ENCODE measurements around the gene HOOK2. TPM values are rescaled to one million over a fixed set of nuclear protein-coding genes. Genes with fewer than 3 reads are reported as not detected.

HOOK2 gene
- total RNA-seq, 1 experiment from 2014 or later, result 96.3 TPM

DNA sequence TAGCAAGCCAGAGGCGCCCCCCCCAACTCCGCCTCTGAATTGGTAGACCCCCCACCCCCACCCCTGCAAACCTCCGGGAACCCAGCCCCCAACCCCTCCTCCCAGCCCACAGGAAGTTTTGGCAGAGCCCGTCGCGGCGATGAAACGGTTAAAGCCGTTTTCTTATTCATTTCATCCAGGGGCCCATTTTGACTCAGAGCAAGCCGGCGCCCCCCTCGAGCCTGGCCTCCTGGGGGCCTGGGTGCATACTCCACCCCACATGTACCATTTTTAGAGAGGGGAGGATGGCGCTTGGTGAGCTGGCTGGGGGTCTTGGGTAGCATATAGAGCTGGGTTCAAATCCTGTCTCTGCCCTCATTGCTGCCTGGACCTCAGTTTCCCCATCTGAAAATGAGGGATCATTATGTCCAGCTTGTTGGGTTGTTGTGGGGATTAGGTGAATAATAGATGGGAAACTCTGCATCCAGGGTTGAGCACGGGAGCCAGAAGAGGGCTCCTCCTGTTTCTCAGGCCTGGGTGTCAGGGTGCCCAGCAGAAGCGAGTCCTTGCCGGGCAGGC is 8.0 kb upstream of the HOOK2 start:
- Histone ChIP-seq H3K9me2 (ENCODE audit: insufficient read depth) (no peaks in the 10 kb centered on the region), H3K4me1 (ENCODE audit: control insufficient read depth in 1 of 2, insufficient read depth in 2 of 2, low read length in 2 of 2) (peaks cover 77 to 90% of the 10 kb centered on the region in 2 experiments), H3K4me3 (replicated peaks in 1 of 2; ENCODE audit: low read depth in 1 of 2, low read length in 2 of 2) (peak overlapping the region; percentile 43 to 58), H4K20me1 (ENCODE audit: insufficient read depth) (no peaks in the 10 kb centered on the region), H3K27me3 (ENCODE audit: insufficient read depth, low read length) (no peaks in the 10 kb centered on the region), H3K9ac (ENCODE audit: low read length) (peak overlapping the region; percentile 69), H3K9me3 (ENCODE audit: control insufficient read depth in 1 of 2, insufficient read depth in 1 of 2, low read depth in 1 of 2, low read length in 2 of 2) (no peaks in the 10 kb centered on the region), H2AFZ (ENCODE audit: low read depth, low read length, poor library complexity, severe bottlenecking) (no peak overlapping the region), H3K4me2 (ENCODE audit: low read length) (peak overlapping the region; percentile 98), H3K27ac (ENCODE audit: low read depth, low read length) (peak overlapping the region; percentile 89), H3K36me3 (ENCODE audit: control insufficient read depth in 1 of 2, insufficient read depth in 2 of 2, low read length in 2 of 2) (no peaks in the 10 kb centered on the region), H3K79me2 (ENCODE audit: insufficient read depth, low read length) (no peaks in the 10 kb centered on the region)
- intact Hi-C loops (cut with micrococcal nuclease), result no loop called here
- no peak for DNase-seq (ENCODE audit: low read depth, low spot score)
- no peak for ATAC-seq
- no TSS peak for BruUV-seq (replicated peaks)
- ChIA-PET RAD21 (ENCODE audit: low non-redundant PET in 1 of 2, low total read pairs in 2 of 2, uncharacterized antibody in 2 of 2, unreplicated experiment in 2 of 2) (interaction anchor here in 1 of 2 experiments (1.3 kb wide), 1 partner anchor 8 kb away, joined by 4 read pairs; the partner anchor contains the start of gene JUNB), POLR2A (interaction anchor here (1.2 to 3.2 kb wide), 3 partner anchors 9 to 87 kb away, joined by 3 to 39 read pairs (median 3); partner anchors contain the start of genes FBXW9 and JUNB), CTCF (interaction anchor here (1.0 to 1.3 kb wide), 4 partner anchors 8 to 26 kb away, joined by 3 to 5 read pairs (median 4); partner anchors contain the start of gene JUNB)
- TF ChIP-seq EGR1 (IDR thresholded peaks at IDR 0.05; ENCODE audit: low read depth) (no peak), RAD21 (IDR thresholded peaks at IDR 0.05; ENCODE audit: low read depth) (no peak), TCF7L2 (IDR thresholded peaks at IDR 0.05; ENCODE audit: borderline replicate concordance, extremely low read depth, insufficient read depth, insufficient read length) (no peak), SIN3A (IDR thresholded peaks at IDR 0.05; ENCODE audit: low read depth) (no peak), ELF1 (IDR thresholded peaks at IDR 0.05; ENCODE audit: borderline replicate concordance, low read depth) (no peak), JUND (IDR thresholded peaks at IDR 0.05) (no peak), EZH2phosphoT487 (IDR thresholded peaks at IDR 0.05; ENCODE audit: borderline replicate concordance) (no peak), POLR2A (IDR thresholded peaks at IDR 0.05; ENCODE audit: borderline replicate concordance, extremely low read depth, insufficient read depth, insufficient read length) (no peak), SRF (IDR thresholded peaks at IDR 0.05; ENCODE audit: low read depth) (no peak), CBX3 (IDR thresholded peaks at IDR 0.05; ENCODE audit: low read depth) (no peak), SP1 (IDR thresholded peaks at IDR 0.05; ENCODE audit: low read depth) (no peak), ZFX (IDR thresholded peaks at IDR 0.05) (no peak), ZNF274 (IDR thresholded peaks at IDR 0.05; ENCODE audit: low read depth, low read length) (no peak), YY1 (IDR thresholded peaks at IDR 0.05; ENCODE audit: extremely low read depth, insufficient replicate concordance, low read depth, low read length) (no peak)
- TF ChIP-seq, protein P1, sequence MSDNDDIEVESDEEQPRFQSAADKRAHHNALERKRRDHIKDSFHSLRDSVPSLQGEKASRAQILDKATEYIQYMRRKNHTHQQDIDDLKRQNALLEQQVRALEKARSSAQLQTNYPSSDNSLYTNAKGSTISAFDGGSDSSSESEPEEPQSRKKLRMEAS (IDR thresholded peaks at IDR 0.05), result no peak
- TF ChIP-seq, protein P2, sequence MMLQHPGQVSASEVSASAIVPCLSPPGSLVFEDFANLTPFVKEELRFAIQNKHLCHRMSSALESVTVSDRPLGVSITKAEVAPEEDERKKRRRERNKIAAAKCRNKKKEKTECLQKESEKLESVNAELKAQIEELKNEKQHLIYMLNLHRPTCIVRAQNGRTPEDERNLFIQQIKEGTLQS (IDR thresholded peaks at IDR 0.05), result no peak
- TF ChIP-seq, protein P3, sequence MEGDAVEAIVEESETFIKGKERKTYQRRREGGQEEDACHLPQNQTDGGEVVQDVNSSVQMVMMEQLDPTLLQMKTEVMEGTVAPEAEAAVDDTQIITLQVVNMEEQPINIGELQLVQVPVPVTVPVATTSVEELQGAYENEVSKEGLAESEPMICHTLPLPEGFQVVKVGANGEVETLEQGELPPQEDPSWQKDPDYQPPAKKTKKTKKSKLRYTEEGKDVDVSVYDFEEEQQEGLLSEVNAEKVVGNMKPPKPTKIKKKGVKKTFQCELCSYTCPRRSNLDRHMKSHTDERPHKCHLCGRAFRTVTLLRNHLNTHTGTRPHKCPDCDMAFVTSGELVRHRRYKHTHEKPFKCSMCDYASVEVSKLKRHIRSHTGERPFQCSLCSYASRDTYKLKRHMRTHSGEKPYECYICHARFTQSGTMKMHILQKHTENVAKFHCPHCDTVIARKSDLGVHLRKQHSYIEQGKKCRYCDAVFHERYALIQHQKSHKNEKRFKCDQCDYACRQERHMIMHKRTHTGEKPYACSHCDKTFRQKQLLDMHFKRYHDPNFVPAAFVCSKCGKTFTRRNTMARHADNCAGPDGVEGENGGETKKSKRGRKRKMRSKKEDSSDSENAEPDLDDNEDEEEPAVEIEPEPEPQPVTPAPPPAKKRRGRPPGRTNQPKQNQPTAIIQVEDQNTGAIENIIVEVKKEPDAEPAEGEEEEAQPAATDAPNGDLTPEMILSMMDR (IDR thresholded peaks at IDR 0.05 in 2 of 3, conservative IDR thresholded peaks at IDR 0.05 in 1 of 3; ENCODE audit: borderline replicate concordance in 1 of 3, insufficient read depth in 1 of 3, low read depth in 2 of 3, low read length in 2 of 3), result no peak
- TF ChIP-seq, protein P4, sequence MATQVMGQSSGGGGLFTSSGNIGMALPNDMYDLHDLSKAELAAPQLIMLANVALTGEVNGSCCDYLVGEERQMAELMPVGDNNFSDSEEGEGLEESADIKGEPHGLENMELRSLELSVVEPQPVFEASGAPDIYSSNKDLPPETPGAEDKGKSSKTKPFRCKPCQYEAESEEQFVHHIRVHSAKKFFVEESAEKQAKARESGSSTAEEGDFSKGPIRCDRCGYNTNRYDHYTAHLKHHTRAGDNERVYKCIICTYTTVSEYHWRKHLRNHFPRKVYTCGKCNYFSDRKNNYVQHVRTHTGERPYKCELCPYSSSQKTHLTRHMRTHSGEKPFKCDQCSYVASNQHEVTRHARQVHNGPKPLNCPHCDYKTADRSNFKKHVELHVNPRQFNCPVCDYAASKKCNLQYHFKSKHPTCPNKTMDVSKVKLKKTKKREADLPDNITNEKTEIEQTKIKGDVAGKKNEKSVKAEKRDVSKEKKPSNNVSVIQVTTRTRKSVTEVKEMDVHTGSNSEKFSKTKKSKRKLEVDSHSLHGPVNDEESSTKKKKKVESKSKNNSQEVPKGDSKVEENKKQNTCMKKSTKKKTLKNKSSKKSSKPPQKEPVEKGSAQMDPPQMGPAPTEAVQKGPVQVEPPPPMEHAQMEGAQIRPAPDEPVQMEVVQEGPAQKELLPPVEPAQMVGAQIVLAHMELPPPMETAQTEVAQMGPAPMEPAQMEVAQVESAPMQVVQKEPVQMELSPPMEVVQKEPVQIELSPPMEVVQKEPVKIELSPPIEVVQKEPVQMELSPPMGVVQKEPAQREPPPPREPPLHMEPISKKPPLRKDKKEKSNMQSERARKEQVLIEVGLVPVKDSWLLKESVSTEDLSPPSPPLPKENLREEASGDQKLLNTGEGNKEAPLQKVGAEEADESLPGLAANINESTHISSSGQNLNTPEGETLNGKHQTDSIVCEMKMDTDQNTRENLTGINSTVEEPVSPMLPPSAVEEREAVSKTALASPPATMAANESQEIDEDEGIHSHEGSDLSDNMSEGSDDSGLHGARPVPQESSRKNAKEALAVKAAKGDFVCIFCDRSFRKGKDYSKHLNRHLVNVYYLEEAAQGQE (IDR thresholded peaks at IDR 0.05; ENCODE audit: low read depth), result no peak
- TF ChIP-seq, protein P5, sequence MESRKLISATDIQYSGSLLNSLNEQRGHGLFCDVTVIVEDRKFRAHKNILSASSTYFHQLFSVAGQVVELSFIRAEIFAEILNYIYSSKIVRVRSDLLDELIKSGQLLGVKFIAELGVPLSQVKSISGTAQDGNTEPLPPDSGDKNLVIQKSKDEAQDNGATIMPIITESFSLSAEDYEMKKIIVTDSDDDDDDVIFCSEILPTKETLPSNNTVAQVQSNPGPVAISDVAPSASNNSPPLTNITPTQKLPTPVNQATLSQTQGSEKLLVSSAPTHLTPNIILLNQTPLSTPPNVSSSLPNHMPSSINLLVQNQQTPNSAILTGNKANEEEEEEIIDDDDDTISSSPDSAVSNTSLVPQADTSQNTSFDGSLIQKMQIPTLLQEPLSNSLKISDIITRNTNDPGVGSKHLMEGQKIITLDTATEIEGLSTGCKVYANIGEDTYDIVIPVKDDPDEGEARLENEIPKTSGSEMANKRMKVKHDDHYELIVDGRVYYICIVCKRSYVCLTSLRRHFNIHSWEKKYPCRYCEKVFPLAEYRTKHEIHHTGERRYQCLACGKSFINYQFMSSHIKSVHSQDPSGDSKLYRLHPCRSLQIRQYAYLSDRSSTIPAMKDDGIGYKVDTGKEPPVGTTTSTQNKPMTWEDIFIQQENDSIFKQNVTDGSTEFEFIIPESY (IDR thresholded peaks at IDR 0.05; ENCODE audit: extremely low read depth, insufficient replicate concordance, low read length), result no peak

Measured in HCT116 (cell line).